Fibroblast of skin of left biceps (primary cell): ENCODE results near the gene FOSB.

Experiments used
- DNase-seq, 2 experiments: peaks; one replicate each; pipeline ENCODE4 v3.0.0-alpha.2; 2013; ENCODE audit warnings: low read depth in 2 of 2

FOSB gene

DNA sequence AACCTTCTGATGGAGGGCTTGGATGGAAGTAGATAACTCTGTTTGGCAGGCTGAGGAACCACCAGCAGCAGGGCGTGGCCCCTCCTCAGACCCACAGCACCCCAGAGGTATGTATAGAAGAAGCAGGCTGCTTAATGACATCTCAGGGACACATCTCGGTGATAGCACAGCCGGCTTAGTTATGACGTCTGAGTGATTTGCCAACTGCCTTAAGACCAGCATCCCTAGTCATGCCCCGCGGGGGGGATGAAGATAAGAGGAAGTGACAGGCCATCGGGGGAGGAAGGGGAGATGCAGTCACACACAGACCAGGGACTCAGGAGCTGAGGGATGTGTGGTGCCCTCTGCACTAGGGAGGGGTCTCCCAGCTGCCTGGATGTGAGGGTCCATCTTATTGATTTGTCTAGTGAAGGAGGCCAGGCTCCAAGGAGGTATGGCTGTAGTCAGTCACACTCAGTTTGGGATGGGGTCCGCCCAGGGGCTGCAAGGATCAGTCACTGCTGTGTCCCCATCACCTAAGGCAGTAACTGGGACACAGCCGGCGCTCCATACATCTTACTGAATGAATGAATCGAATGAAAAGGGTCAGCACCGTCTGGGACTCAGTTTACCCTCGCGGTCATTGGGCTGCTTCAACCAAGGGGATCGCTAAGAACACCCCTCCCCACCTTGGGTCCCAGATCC is 24.9 kb upstream of the FOSB start:
- no peak for DNase-seq

DNA sequence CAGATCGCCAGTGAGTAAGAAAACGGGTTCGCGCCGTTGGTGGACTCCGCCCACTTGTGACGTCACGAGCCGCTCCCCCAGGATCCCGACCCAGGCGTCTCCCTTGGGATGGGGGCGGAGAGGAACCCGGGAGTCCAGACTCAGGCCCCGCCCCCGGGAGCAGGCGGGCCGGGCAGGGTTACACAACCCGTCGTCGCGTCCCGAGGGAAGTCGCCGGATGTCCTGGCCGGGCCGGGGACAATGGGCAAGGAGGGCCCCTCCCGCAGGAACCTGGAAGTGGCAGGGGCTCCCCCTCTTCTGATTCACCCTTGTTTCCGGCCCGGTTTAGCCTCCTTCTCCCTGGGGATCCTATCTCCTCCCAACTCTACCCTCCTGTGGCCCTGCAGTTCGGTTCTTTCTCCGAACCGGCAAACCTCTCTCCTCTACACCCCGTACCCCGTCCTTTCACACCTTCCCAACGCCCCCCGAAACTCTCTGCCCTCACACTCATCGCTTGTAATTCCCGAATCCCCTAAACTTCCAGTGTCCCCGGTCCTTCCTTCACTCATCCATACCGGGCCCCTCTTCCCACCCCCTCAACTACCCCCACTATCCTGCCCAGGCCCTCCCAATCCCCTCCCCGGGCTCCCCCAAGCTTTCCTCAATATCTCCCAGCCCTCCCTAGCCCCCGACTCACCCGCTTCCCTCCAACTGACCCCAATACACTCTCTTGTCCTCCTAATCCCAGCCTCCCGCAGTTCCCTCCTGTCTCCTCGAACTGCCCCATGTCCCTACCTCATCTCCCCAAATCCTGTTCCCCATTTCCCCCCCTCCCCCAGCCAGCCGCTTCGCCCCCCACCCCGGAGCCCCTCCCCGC is 24.1 kb upstream of the FOSB start:
- peak; percentile 60 to 62 for DNase-seq

DNA sequence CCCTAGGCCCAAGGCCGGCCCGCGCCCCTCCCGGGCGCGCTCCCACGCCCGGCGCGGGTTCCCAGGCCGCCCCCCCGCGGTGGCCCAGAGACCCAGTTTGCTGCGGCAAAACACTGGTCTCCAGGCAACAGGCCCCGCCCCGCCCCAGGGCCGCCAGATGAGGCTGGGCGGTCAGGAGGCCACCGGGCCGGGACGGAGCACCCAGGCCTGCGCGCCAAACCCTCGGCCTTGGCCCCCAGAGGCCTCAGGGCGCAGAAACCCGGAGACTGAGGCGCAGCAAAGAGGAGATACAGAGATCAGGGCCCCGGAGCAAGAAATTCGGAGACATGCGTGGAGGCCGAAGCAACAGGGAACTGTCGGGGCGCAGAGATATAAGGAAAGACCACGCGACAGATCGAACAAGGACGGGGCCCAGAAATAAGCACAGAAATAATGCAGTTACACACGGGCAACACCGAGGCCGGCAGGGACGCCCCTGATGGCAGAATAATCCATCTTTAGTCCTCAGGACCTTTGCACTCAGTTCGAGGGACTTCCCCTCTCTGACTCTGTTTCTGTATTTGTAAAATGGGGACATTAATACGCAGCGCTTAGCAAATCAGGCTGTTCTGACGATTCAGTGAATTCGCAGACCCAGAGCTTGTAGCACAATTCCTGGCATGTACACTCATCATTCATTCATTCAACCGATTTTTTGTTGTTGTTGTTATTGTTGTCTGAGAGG is 23.3 kb upstream of the FOSB start:
- DNase-seq, result no peak

DNA sequence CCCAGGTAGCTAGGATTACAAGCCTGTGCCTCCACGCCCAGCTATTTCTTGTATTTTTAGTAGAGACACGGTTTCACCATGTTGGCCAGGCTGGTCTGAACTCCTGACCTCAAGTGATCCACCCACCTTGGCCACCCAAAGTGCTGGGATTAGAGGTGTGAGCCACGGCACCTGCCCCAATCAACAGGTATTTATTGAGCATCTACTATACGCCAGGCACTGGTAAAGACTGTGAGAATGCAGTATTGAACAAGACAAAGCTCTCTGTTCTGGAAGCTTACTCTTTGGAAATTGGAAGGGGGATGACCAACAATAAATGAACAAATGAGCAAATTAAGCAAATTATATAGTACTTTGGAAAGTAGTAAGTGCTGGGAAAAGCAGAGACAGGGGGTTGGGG is 22.7 kb upstream of the FOSB start:
- DNase-seq, result no peak

DNA sequence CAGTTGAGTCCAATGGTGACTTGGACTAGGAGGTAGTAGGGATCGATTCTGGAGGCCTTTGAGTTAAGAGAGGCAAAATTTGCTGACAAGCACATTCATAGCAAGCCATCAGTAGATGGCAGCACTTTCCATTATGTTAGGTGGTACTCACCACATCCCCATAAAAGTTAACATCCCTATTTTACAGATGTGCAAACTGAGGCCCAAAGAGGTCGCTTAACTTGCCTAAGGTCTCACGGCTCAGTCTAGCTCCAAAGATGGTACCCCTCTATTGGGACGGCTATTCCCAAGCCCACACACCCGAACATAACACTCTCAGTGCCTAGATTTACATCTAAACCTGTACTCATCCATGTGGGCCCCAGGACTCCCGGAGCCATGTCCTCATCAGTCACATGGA is 21.5 kb upstream of the FOSB start:
- DNase-seq, result no peak

DNA sequence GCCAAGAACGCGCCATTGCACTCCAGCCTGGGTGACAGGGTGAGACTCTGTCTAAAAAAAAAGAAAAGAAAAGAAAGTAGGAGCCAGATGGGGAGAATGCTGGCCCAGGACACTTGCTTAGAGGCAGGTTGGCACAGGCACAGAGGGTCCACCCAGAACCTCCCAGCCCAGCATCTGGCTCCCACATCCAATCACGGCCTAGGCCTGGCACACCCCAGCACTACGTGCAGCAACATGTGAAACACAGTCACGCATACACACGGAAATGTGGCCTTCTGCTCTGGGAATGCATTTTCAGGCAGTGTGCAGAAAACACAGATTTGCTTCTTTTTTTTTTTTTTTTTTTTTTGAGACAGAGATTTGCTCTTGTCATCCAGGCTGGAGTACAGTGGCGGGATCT is 20.9 kb upstream of the FOSB start:
- no peak for DNase-seq

DNA sequence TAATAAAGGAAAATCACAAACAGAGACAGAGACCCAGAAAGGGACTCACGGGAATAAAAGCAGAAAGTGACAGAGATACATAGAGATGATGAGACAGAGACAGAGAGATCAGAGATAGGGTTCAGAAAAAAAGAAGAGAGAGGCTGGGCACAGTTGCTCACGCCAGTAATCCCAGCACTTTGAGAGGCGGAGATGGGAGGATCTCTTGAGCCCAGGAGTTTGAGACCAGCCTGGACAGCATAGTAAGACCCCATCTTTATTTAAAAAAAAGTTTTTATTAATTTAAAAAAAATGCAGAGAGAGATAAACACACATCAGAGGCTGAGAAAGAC is 19.4 kb upstream of the FOSB start:
- no peak for DNase-seq

DNA sequence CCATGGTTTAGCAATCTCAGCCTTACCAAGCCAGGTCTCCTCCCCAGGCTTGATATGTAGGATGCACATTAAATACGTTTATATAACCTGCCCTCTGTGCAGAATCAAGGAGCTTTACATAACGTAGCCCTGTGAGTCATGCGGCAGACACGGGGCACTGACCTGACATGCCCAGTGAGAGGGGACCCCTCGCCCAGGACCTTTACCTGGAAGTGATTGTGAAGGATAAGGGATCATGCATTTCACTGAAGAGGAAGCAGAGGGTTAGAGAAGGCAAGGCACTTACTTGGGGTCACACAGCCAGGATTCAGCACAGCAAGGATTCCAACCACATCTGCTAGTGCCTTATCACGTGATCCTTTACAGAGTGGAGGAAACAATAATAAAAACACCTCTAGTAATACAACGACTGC is 18.9 kb upstream of the FOSB start:
- DNase-seq, result no peak

DNA sequence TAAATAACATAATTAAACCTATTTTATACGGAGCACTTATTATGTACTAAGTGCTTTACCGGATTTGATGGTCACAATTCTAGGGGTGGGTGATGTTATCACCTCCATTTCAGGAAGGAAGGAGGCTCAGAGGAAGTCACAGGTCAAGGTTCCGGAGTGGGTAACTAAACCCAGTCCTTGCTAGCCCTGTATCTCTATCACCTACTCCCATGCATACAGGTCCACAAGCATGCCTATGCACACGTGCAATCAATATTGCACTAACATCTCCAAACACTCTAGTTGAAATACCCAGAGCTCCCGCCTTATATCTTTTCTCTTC is 17.8 kb upstream of the FOSB start:
- DNase-seq, result no peak

DNA sequence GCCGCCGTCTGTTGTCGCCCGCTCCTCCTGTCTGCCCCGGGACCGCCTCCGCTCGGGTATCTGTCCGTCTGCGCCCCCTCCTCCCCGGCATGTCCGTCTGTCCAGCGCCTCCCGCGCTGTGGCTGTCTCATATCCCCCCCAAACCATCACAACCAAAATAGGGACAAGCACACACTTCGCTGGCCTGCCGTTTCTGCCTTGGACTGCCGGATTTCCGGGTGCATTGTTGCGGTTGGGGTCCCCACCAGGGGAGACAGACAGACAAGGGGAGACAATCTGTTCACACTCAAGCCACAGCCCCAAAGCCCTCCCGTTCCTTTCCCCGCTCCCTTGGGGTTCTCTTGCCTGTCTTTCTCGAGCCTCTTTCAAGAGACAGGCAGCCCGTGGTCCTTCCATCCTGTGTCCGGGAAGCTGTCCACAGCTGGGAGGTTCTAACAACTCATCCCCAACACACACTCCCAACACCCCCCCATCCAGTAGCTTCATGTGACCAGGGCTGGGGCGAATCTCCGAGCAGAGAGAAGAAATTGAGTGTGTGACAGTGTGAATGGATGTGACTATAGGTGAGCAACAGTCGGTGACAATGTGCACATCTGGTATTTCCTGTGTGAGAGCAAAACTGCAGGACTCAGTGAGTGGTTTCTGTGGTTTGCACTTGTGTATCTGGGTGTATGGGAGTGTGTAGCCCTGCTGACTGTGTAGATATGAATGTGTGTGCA is 16.5 kb upstream of the FOSB start:
- no peak for DNase-seq

DNA sequence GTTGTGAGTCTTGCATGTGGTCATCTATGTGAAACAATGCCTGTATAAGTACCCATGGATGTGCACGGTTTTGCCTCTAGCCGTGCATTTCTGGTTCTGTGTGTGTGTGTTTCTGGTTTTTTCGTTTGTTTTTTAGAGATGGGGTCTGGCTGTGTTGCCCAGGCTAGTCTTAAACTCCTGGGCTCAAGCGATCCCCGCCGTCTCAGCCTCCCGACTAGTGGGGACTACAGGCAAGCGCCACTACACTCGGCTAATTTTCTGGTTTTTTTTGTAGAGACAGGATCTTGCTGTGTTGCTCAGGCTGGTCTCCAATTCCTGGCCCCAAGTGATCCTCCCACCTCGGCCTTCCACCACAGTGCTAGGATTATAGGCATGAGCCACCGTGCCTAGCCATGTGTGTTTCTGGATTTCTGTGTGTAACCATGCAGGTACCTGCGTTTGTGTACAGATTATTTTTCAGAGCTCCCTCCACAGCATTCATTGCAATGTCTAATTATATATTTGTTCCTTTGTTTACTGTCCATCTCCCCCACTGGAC is 15.9 kb upstream of the FOSB start:
- no peak for DNase-seq

DNA sequence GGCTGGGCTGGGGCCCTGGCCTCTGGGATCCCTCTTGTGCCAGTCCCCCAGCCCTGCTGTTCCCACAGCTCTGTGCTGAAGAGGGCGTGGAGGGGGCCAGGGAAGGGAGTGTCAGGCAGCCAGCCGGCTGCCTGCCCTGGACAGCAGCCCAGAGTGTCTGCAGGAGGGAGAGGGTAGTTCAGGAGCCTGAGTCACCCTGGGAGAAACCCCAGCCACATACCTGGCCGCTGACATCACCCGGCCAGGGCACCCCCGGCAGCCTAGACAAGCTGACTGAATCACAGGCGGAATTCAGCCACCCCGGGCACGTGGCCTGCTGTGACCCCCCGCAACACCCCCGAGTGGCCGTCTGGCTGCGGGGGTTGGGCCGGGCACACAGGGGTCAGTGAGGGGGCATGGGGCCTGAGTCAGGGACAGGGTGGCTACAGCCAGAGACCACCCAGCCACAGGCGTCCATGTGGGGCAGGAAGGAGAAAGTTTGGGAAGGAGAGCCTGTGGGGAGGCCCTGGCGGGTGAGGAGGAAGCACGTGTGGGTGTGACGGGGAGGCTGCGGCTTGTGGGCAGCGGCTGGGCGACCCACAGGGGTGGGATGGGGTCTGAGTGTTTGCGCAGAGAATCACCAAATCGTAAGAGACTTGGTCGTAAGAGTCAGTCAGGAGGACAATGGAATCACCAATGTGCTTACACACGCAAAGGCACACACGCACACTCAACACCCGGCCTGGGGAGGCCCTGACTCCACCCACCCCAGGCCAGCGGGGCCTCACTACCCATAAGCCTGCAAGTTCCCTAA is 11.9 kb upstream of the FOSB start:
- peak; percentile 95 to 96 for DNase-seq

DNA sequence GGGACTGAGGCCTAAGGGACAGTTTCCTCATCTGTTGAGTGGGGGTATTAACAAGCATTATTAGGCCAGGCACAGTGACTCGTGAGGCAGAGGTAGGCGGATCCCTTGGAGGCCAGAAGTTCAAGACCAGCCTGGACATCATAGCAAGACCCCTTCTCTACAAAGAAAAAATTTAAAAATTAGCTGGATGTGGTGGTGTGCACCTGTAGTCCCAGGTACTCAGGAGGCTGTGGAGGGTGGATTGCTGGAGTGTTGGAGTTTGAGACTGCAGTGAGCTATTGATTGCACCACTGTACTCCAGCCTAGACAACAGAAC is 11.3 kb upstream of the FOSB start:
- DNase-seq, result no peak

DNA sequence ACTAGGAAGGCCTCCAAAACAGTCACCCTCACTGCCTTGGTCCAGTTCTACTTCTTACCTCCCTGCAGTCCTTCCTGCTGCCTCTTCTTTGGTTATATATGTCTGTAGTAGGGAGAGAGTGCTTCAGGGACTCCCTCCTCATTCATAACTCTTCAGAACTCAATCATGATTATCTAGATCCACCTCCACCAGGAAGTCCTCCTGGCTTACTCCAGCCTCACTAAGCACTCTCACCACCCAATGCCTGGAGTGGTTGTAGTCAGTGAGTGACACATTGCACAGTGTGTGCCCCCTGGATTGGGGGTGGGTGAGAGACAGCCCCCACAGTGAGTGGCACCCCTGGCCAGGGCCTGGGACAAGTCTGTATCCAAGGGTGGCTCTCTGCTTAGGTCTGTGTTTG is 10.0 kb upstream of the FOSB start:
- no peak for DNase-seq

DNA sequence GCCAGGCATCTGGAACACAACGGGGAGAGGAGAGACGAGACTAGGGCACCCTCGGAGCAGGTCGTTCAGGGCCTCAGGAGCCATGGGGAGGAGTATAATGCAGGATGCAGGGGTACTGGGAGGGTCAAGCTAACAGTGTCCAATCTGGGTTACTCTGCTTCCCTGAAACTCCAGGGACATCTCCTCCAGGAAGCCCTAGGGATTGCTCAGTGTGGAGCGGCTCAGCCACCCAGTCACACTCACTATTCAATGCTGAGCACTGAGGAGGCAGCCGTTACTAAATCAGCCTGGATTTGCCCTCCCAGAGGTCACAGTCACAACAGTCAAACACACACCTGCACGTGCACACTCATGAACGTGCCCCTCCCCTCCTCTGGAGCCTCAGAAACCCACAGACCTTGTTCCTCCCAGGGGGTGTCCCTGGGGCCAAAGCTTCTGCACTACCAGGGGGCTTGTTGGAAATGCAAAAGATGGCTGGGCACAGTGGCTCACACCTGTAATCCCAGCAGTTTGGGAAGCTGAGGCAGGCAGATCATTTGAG is 6.9 kb upstream of the FOSB start:
- no peak for DNase-seq

DNA sequence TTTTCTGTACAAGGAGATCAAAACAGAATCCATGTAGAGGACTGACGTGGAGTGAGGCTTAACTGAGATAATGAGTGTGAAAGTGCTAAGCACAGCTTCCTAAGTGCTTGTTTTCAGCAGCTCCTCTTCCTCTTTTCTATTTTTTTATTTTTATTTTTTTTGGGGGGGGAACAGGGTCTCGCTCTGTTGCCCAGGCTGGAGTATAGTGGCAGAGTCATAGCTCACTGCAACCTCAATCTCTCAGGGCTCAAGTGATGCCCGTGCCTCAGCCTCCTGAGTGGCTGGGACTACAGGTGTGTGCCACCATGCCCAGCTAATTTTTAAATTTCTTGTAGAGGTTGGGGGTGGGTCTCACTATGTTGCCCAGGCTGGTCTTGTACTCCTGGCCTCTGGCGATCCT is 5.6 kb upstream of the FOSB start:
- DNase-seq, result no peak

DNA sequence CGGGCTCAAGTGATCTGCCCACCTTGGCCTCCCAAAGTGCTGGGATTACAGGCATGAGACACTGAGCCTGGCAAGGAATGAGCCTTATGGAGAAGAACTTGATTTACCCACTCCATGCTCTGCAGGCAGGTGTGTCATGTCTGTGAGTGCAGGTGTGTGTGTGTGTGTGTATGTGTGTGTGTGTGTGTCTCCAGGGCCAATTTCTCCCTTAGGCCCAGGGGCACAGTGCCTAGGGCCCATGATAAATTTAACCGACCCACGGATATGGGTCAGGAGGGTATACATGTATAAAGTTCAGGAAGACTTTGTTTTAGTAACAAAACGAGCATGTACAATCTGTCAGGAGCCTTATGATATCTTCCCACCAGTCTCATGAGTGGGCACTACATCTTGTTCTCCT is 4.6 kb upstream of the FOSB start:
- no peak for DNase-seq

DNA sequence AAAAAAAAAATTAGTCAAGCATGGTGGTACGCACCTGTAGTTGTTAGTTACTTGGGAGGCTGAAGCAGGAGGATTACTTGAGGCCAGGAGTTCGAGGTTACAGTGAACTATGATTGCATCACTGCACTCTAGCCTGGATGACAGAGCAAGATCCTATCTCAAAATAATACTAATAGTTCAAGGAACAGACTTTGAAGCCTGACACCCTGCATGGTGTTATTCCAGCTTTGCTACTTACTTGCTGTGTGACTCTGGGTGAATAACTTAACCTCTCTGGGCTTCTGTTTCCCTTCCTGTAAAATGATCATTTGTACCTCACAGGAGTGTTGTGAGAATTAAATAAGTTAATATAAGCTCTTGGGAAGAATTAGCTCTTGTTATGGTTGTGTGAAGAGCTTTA is 3.5 kb upstream of the FOSB start:
- no peak for DNase-seq

DNA sequence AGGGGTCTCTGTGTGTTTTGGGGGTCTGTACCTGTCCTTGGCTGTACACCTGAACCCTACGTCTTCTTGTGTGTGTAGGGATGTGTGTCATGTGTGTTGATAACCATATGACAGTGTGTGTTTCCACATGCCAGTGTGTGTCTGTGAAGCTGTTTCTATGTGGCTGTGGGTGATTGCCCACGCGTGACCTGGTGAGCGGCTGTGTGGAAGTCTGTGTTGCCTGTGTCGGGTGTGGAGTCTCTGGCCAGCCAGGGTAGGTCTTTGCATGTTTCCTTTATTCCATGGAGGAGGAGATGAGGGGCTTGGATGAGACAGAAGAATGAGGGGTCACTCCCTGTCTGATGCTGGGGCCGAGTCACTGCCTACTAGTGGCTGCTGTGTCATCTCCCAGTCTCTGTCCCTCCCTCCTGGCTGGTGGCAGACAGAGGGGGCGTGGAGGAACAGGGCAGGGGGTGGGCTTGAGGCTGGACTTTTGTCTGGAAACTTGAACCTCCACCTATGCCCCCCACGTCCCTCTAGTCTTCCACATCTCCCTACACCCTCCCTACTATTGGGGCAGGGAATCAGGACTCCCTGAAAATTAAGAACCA is 2.8 kb upstream of the FOSB start:
- no peak for DNase-seq

DNA sequence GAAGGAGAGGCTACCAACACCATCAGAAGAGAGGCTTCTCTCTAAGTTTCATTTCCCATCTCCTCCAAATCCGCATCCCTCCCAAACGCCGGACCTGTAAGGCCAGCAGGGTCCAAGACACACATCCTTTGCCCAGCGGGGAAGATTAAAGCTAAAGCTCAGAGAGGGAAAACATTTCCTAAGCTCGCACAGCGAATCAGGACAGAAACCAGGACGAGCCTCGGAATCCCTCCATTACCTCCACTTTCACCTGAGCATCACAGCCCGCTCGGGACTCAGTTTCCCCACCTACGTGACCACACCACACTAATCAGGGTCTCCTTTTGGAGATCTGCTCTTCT is 711 bp upstream of the FOSB start:
- no peak for DNase-seq

DNA sequence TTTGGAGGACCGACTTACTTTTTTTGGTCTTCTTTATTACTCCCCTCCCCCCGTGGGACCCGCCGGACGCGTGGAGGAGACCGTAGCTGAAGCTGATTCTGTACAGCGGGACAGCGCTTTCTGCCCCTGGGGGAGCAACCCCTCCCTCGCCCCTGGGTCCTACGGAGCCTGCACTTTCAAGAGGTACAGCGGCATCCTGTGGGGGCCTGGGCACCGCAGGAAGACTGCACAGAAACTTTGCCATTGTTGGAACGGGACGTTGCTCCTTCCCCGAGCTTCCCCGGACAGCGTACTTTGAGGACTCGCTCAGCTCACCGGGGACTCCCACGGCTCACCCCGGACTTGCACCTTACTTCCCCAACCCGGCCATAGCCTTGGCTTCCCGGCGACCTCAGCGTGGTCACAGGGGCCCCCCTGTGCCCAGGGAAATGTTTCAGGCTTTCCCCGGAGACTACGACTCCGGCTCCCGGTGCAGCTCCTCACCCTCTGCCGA is 409 bp downstream of the FOSB start:
- no peak for DNase-seq
